HG03432 (cell line): ENCODE results near the gene FRAS1.

Experiments used
- ATAC-seq: cut with Tn5 transposase; IDR thresholded peaks from one replicate; pipeline ENCODE4 v1.9.1; 2021; ENCODE audit warnings: mild to moderate bottlenecking, moderate library complexity; ENCODE audit not compliant: unreplicated experiment

The FRAS1 gene

GRCh38 chr4:78568640-78569305, 511.6 kb downstream of the FRAS1 start:
- peak; percentile 67 for ATAC-seq

DNA sequence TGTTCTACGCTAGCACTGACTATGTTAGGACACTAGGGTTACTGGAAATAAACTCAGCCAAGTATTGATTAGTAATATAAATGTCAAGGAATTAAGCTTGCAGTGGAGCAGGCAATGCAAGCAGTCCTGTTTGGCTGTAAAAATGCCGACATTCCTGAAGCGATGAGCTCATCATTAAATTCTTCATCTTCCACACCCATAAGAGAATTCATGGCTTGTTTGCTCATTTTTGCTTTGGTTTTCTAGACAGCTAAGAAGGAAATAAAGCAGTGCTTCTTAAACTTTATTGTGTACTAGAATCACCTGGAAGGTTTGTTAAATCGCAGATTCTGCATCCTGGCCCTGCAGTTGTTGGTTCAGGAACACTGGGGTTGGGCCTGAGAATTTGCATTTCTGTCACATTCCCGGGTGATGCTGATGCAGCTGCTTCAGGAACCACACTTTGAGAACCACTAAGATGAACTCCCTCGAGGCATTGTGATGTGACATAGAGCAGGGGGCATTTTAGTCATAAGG, 512.2 kb downstream of the FRAS1 start:
- no peak for ATAC-seq

GRCh38 chr4:78570117-78570516, 513.0 kb downstream of the FRAS1 start:
- ATAC-seq: no peak

GRCh38 chr4:78571804-78572203, 514.7 kb downstream of the FRAS1 start:
- no peak for ATAC-seq

GRCh38 chr4:78578674-78579425, 521.7 kb downstream of the FRAS1 start:
- no peak for ATAC-seq

DNA sequence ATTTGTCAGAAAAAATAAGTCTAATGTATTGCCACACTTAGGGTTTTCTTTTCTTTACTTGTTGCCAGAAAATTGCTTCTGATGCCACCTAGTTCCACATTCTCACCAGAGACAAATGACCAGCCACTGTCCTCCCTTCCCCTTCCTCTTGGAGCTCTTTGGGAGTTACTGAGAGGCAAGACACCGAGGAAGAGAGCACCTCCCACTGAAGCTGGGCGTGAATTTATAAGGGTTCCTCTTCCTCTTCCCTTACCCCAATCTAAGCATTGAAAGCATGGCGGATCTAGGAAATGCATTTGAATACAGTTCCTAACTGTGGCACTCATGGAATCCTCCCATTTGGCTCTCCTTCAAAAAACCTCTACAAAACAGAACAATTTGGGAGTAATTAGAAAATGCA, 524.5 kb downstream of the FRAS1 start:
- no peak for ATAC-seq

DNA sequence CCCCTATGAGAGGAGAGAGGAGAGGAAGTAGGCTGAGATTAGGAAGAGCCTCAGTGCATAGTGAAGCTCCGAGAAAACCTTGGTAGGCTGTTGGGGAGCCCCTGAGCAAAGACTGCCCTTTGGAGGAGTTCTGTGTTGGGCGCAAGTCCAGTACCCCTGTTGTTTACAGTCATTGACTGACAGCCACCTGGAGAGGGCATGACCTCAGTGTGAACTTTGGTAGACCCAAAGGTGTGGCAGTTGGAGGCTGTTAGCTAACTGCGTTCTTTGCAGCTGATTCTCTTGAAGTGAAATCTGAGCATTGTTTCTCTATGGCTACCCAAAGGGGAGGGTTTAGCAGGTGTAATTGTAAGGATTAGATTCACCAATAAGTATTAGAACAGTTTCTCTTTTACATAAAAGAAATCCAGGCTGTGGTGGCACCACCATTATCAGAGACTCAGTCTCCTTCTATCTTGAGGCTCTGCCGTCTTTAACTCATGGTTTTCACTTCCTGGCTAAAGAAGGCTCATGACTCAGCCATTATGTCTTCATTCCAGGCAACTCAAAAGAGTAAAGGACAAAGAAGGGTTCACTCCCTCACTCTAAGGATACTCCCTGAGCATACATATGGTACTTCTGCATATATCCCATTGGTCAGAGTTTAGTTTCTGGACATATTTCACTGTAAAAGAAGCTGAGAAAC, 527.9 kb downstream of the FRAS1 start:
- no peak for ATAC-seq

DNA sequence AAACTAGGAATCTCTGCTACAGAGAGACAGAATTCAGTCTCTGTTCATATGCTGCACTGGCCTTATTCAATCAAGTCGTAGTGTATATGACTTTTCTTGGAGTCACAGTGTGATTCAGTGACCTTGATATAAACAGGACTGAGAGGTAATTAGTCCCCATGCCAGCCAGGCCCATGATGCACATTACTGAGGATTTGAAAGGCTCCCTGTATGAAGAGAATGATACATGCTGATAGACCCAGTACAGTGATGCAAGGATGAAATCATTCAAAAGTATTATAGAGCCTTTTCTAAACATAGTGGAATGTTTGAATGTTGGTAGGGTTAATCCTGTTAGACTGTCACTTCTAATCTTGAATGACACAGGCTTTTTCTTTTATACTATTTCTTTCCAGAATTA, 528.5 kb downstream of the FRAS1 start:
- ATAC-seq: no peak

GRCh38 chr4:78588894-78589545, 531.9 kb downstream of the FRAS1 start:
- no peak for ATAC-seq

DNA sequence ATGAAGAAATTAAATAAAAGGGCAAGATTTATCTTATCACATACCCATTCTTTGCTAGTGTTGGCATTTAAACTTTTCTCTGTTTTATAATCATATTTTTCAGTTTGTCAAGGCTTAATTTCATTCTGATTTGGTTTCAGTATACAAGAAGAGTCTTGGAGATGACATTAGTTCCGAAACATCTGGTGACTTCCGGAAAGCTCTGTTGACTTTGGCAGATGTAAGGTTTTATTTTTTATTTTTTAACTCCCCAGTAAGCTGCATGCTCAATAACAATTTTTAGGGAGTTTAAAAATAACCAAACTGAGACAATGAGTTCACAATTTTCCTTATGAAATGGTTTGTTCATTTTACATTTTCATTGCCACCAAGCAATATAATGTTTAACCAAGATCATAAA, 534.3 kb downstream of the FRAS1 start:
- no peak for ATAC-seq

GRCh38 chr4:78592088-78592783, 535.1 kb downstream of the FRAS1 start:
- peak; percentile 65 for ATAC-seq
